ENCODE data around the gene PARD3.

The PARD3 gene

DNA sequence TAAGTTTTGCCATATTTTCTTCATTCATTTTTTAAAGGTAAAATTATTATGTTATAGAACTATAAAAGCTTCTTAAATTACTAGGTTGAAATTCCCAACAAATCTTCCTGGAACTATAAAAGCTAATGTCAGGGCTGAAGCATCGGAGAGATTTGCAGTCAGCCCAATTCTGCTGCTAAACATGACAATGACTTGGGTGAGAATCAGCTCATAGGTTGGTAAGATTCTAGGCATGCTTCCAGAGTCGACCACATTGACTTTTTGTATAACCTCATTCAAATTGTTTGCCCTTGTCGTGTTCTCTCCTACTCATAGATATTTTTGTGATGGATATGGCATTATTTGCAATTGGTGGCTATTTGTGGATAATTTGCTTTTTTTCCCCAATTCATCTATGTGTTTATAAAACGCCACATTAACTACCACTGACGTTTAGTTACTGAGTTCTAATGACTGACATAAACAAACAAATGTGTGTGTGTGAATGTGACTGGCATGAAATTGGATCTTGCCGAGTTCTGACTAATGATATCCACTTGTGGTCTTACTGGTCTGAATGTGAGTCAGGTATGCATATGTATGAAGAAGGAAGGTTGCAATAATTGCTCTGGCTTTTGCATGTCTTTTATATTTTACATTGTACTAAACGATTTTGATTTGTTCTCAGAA, 579.8 kb downstream of the PARD3 start:
- TF ChIP-seq FOXP2 (optimal IDR thresholded peaks at IDR 0.05; ENCODE audit: borderline replicate concordance, extremely low read depth, extremely low read length, insufficient read depth) (no peak), POLR2AphosphoS5 (IDR thresholded peaks at IDR 0.05; ENCODE audit: low read depth, low read length) (no peak), SIN3A (IDR thresholded peaks at IDR 0.05; ENCODE audit: borderline replicate concordance, insufficient read depth, low read length) (no peak), TAF1 (IDR thresholded peaks at IDR 0.05; ENCODE audit: borderline replicate concordance, insufficient read depth, low read length) (no peak)
- TF ChIP-seq, protein P1, sequence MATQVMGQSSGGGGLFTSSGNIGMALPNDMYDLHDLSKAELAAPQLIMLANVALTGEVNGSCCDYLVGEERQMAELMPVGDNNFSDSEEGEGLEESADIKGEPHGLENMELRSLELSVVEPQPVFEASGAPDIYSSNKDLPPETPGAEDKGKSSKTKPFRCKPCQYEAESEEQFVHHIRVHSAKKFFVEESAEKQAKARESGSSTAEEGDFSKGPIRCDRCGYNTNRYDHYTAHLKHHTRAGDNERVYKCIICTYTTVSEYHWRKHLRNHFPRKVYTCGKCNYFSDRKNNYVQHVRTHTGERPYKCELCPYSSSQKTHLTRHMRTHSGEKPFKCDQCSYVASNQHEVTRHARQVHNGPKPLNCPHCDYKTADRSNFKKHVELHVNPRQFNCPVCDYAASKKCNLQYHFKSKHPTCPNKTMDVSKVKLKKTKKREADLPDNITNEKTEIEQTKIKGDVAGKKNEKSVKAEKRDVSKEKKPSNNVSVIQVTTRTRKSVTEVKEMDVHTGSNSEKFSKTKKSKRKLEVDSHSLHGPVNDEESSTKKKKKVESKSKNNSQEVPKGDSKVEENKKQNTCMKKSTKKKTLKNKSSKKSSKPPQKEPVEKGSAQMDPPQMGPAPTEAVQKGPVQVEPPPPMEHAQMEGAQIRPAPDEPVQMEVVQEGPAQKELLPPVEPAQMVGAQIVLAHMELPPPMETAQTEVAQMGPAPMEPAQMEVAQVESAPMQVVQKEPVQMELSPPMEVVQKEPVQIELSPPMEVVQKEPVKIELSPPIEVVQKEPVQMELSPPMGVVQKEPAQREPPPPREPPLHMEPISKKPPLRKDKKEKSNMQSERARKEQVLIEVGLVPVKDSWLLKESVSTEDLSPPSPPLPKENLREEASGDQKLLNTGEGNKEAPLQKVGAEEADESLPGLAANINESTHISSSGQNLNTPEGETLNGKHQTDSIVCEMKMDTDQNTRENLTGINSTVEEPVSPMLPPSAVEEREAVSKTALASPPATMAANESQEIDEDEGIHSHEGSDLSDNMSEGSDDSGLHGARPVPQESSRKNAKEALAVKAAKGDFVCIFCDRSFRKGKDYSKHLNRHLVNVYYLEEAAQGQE (IDR thresholded peaks at IDR 0.05; ENCODE audit: insufficient read depth in 1 of 2, low read depth in 2 of 2, low read length in 2 of 2): no peak

DNA sequence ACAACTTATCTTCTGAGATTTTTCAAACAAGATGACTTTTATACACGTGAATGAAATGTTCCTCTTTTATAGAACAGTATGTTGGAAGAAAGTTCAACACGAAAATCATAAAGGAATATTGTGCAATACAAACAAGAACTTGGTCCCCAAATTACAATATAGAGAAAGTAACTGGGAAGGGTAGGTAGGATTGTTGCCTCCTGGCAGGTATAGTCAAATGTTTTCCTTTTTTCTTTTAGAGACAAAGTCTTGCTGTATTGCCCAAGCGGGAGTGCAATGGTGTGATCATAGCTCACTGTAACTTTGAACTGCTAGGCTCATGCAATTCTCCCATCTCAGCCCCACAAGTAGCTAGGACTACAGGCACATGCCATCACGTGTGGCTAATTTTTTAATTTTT, 582.6 kb downstream of the PARD3 start:
- TF ChIP-seq POLR2AphosphoS5 (IDR thresholded peaks at IDR 0.05; ENCODE audit: low read depth, low read length) (no peak), TAF1 (IDR thresholded peaks at IDR 0.05; ENCODE audit: borderline replicate concordance, insufficient read depth, low read length) (no peak), FOXP2 (optimal IDR thresholded peaks at IDR 0.05; ENCODE audit: borderline replicate concordance, extremely low read depth, extremely low read length, insufficient read depth) (no peak), SIN3A (IDR thresholded peaks at IDR 0.05; ENCODE audit: borderline replicate concordance, insufficient read depth, low read length) (no peak)
- TF ChIP-seq, protein P1 (IDR thresholded peaks at IDR 0.05; ENCODE audit: insufficient read depth in 1 of 2, low read depth in 2 of 2, low read length in 2 of 2): no peak

DNA sequence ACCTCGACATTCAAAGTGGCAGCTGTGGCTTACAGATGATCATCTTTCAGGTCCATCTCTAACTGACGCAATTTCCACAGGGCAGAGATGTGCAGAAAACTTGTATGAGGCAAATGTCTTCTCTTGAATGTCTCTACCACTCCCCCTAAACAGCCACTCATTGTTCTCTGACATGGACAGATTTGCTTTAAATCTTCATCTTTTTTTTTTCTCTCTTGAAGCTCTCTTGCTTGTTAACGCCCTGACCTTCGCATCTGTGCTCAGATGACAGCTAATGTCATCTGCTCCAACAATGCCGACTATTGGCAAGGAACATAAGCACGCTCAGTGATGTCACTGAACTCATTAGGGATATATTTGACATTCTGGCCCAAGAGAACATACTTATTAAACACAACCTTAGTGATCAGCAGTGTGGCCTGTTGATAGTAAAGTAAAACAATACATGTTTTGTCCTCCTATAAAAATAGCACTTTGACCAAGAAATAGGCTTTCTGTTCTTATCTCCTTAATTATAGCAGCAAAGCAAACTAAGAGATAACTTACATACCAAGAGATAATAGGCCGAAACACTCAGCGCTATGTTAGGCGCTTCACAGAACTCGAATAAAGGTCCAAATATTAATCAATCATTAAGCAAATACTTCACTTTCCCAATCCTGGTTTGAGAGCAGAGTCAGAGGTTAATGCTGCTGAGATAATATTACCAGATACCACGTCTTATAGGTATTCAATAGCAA, 583.5 kb downstream of the PARD3 start:
- no peak for TF ChIP-seq SIN3A (IDR thresholded peaks at IDR 0.05; ENCODE audit: borderline replicate concordance, insufficient read depth, low read length)
- TF ChIP-seq FOXP2 (optimal IDR thresholded peaks at IDR 0.05; ENCODE audit: borderline replicate concordance, extremely low read depth, extremely low read length, insufficient read depth): no peak
- no peak for TF ChIP-seq POLR2AphosphoS5 (IDR thresholded peaks at IDR 0.05; ENCODE audit: low read depth, low read length)
- TF ChIP-seq, protein P1 (IDR thresholded peaks at IDR 0.05; ENCODE audit: insufficient read depth in 1 of 2, low read depth in 2 of 2, low read length in 2 of 2): no peak
- no peak for TF ChIP-seq TAF1 (IDR thresholded peaks at IDR 0.05; ENCODE audit: borderline replicate concordance, insufficient read depth, low read length)

DNA sequence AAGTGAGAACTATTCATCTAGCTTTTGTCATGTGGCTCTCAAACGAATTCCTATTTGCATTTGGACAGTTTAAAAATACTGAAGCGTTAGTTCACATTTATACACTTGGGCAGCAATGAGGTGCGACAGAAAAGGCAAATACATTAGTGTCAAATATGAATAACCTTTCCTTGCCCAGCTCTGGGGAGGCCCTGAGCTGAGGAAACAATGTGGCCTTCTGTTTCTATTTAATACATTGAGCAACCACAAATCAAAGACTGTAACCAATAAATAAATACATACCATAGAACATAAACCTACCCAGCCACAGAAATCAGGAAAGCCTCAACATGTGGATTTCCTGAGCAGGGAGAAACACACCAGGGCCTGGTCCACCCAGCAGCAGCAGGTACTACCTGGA, 585.2 kb downstream of the PARD3 start:
- TF ChIP-seq SIN3A (IDR thresholded peaks at IDR 0.05; ENCODE audit: borderline replicate concordance, insufficient read depth, low read length) (no peak), TAF1 (IDR thresholded peaks at IDR 0.05; ENCODE audit: borderline replicate concordance, insufficient read depth, low read length) (no peak), POLR2AphosphoS5 (IDR thresholded peaks at IDR 0.05; ENCODE audit: low read depth, low read length) (no peak), FOXP2 (optimal IDR thresholded peaks at IDR 0.05; ENCODE audit: borderline replicate concordance, extremely low read depth, extremely low read length, insufficient read depth) (no peak)
- TF ChIP-seq, protein P1 (IDR thresholded peaks at IDR 0.05; ENCODE audit: insufficient read depth in 1 of 2, low read depth in 2 of 2, low read length in 2 of 2): no peak
